Omental fat pad (tissue), 4 donors: ENCODE measurements around the gene WBP2NL. TPM values are rescaled to one million over a fixed set of nuclear protein-coding genes. Genes with fewer than 3 reads are reported as not detected.

ENCODE experiments used
- ATAC-seq: fragments of 150-250 bp; one replicate; pipeline ENCODE4 v1.9.1; 2016; ENCODE audit warnings: mild to moderate bottlenecking, moderate library complexity; ENCODE audit not compliant: low FRiP score
- DNase-seq: peaks from one replicate; pipeline ENCODE4 v3.0.0-alpha.2; 2019; ENCODE audit warnings: low spot score
- total RNA-seq, 4 donors: library from RNA; depleted of rRNA; stranded (reverse); fragments of >200 nt; gene quantifications; one replicate each; pipeline ENCODE4 v1.1.0, GENCODE V29; 2016
- TF ChIP-seq, protein P1 (sequence below), 3 donors: fragments of 450-650 bp; IDR thresholded peaks; one replicate each; pipeline ENCODE4 v1.5.1; 2016 to 2017; ENCODE audit warnings: antibody characterized with exemption in 3 of 3, mild to moderate bottlenecking in 3 of 3, moderate library complexity in 2 of 3

The WBP2NL gene
- total RNA-seq, 4 donors from 2014 or later, result 0.28 to 1.1 (median 0.72) TPM

DNA sequence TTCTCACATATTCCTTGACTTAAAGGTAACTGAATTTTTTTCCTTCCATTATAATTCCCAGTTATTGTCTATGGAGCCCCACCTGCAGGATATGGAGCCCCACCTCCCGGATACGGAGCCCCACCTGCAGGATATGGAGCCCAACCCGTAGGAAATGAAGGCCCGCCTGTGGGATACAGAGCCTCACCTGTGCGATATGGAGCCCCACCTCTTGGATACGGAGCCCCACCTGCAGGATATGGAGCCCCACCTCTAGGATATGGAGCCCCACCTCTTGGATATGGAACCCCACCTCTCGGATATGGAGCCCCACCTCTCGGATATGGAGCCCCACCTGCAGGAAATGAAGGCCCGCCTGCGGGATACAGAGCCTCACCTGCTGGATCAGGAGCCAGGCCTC, 28.1 kb downstream of the WBP2NL start:
- DNase-seq, result no peak
- ATAC-seq, result no peak
- TF ChIP-seq, protein P1, sequence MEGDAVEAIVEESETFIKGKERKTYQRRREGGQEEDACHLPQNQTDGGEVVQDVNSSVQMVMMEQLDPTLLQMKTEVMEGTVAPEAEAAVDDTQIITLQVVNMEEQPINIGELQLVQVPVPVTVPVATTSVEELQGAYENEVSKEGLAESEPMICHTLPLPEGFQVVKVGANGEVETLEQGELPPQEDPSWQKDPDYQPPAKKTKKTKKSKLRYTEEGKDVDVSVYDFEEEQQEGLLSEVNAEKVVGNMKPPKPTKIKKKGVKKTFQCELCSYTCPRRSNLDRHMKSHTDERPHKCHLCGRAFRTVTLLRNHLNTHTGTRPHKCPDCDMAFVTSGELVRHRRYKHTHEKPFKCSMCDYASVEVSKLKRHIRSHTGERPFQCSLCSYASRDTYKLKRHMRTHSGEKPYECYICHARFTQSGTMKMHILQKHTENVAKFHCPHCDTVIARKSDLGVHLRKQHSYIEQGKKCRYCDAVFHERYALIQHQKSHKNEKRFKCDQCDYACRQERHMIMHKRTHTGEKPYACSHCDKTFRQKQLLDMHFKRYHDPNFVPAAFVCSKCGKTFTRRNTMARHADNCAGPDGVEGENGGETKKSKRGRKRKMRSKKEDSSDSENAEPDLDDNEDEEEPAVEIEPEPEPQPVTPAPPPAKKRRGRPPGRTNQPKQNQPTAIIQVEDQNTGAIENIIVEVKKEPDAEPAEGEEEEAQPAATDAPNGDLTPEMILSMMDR (IDR thresholded peaks at IDR 0.05), result no peak

DNA sequence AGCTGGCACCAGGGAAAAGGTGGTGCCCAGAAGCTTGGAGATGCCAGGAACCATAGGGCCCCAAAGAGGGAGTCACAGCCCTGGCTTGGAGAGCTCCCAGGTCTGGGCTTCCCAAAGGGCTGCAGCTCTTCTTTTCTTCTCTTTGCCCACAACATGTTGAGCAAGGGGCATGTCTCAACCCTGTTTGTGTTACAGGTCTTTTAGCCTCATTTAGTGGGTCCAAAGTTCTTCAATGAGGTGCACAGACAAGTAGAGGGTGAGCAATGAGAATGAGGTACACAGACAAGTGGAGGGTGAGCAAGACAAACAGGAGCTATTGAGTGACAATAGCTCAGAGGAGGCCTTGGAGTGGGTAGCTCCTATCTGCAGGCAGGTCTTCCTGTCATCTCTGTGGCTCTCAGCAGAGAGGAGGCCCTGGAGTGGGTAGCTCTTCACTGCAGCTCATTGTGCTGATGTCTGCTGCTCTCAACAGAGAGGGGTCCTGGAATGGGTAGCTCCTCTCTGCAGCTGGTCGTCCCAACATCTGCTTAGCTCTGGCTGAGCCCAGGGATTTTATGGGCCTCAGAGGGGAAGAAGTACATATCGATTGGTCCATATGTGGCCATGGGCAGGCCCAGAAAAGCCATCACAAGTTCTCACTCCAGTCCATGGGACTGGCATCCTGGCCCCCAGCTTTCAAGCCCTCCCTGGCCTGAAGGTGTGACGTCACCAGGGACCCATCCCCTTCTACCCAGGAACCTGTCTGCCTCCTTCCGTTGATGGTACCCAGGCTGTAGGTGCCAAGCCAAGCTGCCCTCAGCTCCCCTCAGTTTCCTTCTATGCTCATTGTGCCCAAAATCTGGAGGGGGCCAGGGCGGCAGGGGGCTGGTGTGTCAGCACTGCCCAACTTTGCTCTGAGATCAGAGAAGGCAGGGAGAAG, 34.9 kb downstream of the WBP2NL start:
- no peak for DNase-seq
- TF ChIP-seq, protein P1 (IDR thresholded peaks at IDR 0.05), result no peak
- no peak for ATAC-seq

DNA sequence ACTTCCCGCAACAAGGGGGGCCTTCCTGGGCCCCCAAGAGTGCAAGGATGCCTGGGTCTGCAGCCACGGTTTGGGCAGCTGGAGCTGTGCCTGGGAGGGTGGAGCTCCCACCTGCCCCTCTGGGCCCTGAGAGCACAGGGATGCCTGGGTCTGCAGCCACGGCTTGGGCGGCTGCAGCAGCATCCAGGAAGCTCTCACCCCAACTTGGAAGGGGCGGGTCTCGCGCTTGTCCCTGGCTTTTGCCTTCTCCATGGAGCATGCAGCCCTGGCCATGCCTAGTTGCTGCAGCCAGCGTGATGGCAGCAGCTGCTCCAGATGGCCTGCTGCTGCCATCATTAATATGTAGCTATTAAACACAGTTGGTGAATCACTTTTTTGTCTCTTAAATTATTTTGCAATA, 36.7 kb downstream of the WBP2NL start:
- TF ChIP-seq, protein P1 (IDR thresholded peaks at IDR 0.05), result no peak
- ATAC-seq, result no peak
- no peak for DNase-seq

DNA sequence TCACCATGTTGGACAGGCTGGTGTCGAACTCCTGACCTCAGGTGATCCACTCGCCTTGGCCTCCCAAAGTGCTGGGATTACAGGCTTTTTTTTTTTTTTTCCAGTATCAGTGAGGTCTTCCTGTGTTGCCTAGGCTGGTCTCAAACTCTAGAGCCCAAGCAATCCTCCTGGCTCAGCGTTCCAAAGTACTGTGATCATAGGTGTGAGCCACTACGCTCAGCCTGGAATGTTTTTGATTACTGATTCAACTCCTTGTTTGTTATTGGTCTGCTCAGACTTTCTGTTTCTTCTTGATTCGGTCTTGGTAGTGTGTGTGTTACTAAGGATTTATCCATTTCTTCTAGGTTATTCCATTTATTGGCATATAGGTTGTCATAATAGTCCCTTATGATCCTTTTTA, 40.7 kb downstream of the WBP2NL start:
- ATAC-seq (no peak), DNase-seq (no peak)
- TF ChIP-seq, protein P1 (IDR thresholded peaks at IDR 0.05), result no peak

DNA sequence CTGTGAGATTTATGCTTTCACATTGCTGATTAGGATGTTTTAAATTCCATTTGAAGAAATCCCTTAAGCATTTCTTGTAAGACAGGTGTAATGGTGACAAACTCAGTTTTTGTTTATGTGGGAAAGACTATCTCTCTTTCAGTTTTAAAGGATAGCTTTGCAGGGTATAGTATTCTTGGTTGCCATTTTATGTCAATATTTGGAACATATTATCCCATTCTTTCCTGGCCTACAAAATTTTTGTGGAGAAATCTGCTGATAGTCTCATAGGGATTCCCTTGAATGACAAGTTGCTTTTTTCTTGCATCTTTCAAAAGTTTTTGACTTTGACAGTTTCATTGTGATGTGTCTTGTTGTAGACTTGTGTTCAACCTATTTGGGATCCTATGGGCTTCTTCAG, 43.2 kb downstream of the WBP2NL start:
- TF ChIP-seq, protein P1 (IDR thresholded peaks at IDR 0.05), result no peak
- ATAC-seq (no peak), DNase-seq (no peak)

DNA sequence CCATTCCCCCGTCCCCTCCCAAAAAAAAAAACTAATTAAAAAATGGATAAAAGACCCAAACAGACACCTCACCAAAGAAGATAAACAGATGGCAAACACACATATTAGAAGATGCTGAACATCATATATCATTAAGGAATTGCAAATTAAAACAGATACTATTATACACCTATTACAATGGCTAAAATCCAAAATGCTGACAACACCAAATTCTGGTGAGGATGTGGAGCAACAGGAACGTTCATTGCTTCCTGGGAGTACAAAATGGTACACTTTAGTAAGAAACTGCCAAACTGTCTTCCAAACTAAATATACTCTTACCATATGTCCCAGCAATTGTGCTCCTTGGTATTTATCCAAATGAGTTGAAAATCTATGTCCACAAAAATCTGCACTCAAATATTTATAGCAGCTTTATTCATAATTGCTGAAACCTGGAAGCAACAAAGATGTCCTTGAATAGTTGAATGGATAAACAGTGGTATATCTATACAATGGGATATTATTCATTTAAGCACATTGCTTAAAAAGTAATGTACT, 52.1 kb downstream of the WBP2NL start:
- no peak for ATAC-seq

More for the DNA sequence above, 52.1 kb downstream of the WBP2NL start:
- no peak for DNase-seq
- TF ChIP-seq, protein P1 (IDR thresholded peaks at IDR 0.05), result no peak
